GM12878 (cell line): Measurements from ENCODE around the gene SLC39A1. TPM values are rescaled to one million over a fixed set of nuclear protein-coding genes. Genes with fewer than 3 reads are reported as not detected.

ENCODE experiments used
- ATAC-seq: fragments of 200-7000 bp; cut with Tn5 transposase; 3 replicates; pipeline ENCODE4 v1.9.1; 2020; ENCODE audit warnings: mild to moderate bottlenecking, moderate library complexity
- BruUV-seq: library from RNA; stranded (reverse); fragments of 400-500 nt; replicated peaks from 2 replicates; lab custom pipeline; 2021; lab: Mats Ljungman, UMichigan
- CTCF ChIA-PET: fragments of 300-600 bp; sonication (Branson Sonifier 250); formaldehyde crosslinking; extraction: SDS; loops from one replicate; lab custom pipeline; 2021; ENCODE audit warnings: inconsistent platforms; lab: Yijun Ruan, JAX
- POLR2A ChIA-PET: fragments of 350-600 bp; formaldehyde crosslinking; extraction: SDS; loops from one replicate; lab custom pipeline; 2021; ENCODE audit warnings: inconsistent platforms; lab: Charles Lee
- RAD21 ChIA-PET: fragments of 300-600 bp; sonication (Branson Sonifier 250); formaldehyde crosslinking; loops from one replicate; lab custom pipeline; 2023; ENCODE audit warnings: antibody characterized with exemption; ENCODE audit not compliant: unreplicated experiment; lab: Charles Lee
- SMC1A ChIA-PET: fragments of 300-600 bp; sonication (Branson Sonifier 250); formaldehyde crosslinking; loops from one replicate; lab custom pipeline; 2023; ENCODE audit not compliant: unreplicated experiment, uncharacterized antibody; lab: Charles Lee
- DNase-seq: peaks from one replicate; pipeline ENCODE4 v3.0.0-alpha.2; 2011; ENCODE audit warnings: low read depth, low spot score
- FAIRE-seq: peaks from 3 replicates; lab custom pipeline; 2011; peaks lifted over from hg19 to GRCh38; lab: Jason Lieb, UNC
- H2AFZ ChIP-seq: 2 replicates; pipeline ENCODE4 v1.6.0; 2011; ENCODE audit warnings: low read depth, low read length, control low read depth; ENCODE audit not compliant: control insufficient read depth
- H3K27ac ChIP-seq: 2 replicates; pipeline ENCODE4 v1.5.1; 2011; ENCODE audit warnings: control low read depth; ENCODE audit not compliant: control insufficient read depth, insufficient read depth
- H3K27me3 ChIP-seq, 2 experiments: replicated peaks in 1 of 2; 2 replicates each; pipeline versions ENCODE4 v1.6.0 to v1.6.1; 2011; ENCODE audit warnings: low read length in 1 of 2; ENCODE audit not compliant: control insufficient read depth in 2 of 2, insufficient read depth in 2 of 2
- H3K36me3 ChIP-seq, 2 experiments: 2 replicates each; pipeline ENCODE4 v1.5.1; 2011; ENCODE audit warnings: low read length in 1 of 2; ENCODE audit not compliant: control insufficient read depth in 2 of 2, insufficient read depth in 2 of 2
- H3K4me1 ChIP-seq: 2 replicates; pipeline ENCODE4 v1.6.1; 2011; ENCODE audit warnings: mild to moderate bottlenecking, low read length, moderate library complexity, mixed read lengths; ENCODE audit not compliant: control insufficient read depth, insufficient read depth
- H3K4me2 ChIP-seq: 2 replicates; pipeline ENCODE4 v1.6.0; 2011; ENCODE audit warnings: control low read depth; ENCODE audit not compliant: control insufficient read depth, insufficient read depth
- H3K4me3 ChIP-seq: fragments of 200-600 bp; sonication (generic); 2 replicates; pipeline ENCODE4 v1.5.1; 2016
- H3K79me2 ChIP-seq: 2 replicates; pipeline ENCODE4 v1.6.0; 2011; ENCODE audit warnings: low read length; ENCODE audit not compliant: control insufficient read depth, insufficient read depth
- H3K9ac ChIP-seq: 2 replicates; pipeline ENCODE4 v1.8.0; 2011; ENCODE audit warnings: low read length, control low read depth, mixed read lengths; ENCODE audit not compliant: control insufficient read depth, insufficient read depth
- H3K9me3 ChIP-seq: replicated peaks from 3 replicates; pipeline ENCODE4 v1.5.1; 2011; ENCODE audit warnings: mild to moderate bottlenecking, low read length; ENCODE audit not compliant: control insufficient read depth, insufficient read depth
- H4K20me1 ChIP-seq: 2 replicates; pipeline ENCODE4 v1.6.0; 2011; ENCODE audit not compliant: control insufficient read depth, insufficient read depth
- BRCA1 ChIP-seq: IDR thresholded peaks from 2 replicates; pipeline ENCODE4 v1.6.1; 2011; ENCODE audit warnings: low read depth, low read length, improper control_type of control experiment
- CHD2 ChIP-seq: IDR thresholded peaks from 2 replicates; pipeline ENCODE4 v1.6.1; 2011; ENCODE audit warnings: low read depth, low read length, improper control_type of control experiment, borderline replicate concordance
- CREM ChIP-seq: IDR thresholded peaks from 2 replicates; pipeline ENCODE4 v1.6.1; 2014; ENCODE audit warnings: antibody characterized with exemption, low read depth
- PAX5 ChIP-seq: IDR thresholded peaks from 2 replicates; pipeline ENCODE4 v1.6.1; 2011; ENCODE audit warnings: low read depth, low read length, borderline replicate concordance
- STAT3 ChIP-seq: IDR thresholded peaks from 2 replicates; pipeline ENCODE4 v1.6.1; 2011; ENCODE audit warnings: low read depth, low read length, improper control_type of control experiment
- ZSCAN29 ChIP-seq: fragments of 450-650 bp; IDR thresholded peaks from 2 replicates; pipeline ENCODE4 v1.6.1; 2017; ENCODE audit warnings: mild to moderate bottlenecking, moderate library complexity
- WGBS: methylation state at CpG from one replicate; pipeline ENCODE4 v1.1.6; 2016; ENCODE audit warnings: low lambda C conversion rate; ENCODE audit not compliant: insufficient replicate concordance, insufficient coverage; ENCODE audit errors: missing lambda C conversion rate; 5-methylcytosine and 5-hydroxymethylcytosine counted together
- in situ Hi-C: fragments of 300-500 bp; cut with MboI; formaldehyde crosslinking; loops from 9 replicates; pipeline ENCODE4 v1.14.3; 2018; ENCODE audit warnings: mixed read lengths
- intact Hi-C: fragments of 100-400 bp; cut with micrococcal nuclease; formaldehyde crosslinking; loops from one replicate; pipeline ENCODE4 v1.14.2; 2022; ENCODE audit not compliant: unreplicated experiment
- polyA plus RNA-seq, 11 experiments: library from polyadenylated mRNA; depleted of rRNA in 4 of 11; unstranded in 6 of 11; stranded (reverse) in 5 of 11; fragments of >200 nt; fragmentation: Nextera tagmentation in 4 of 11; fragmentation: Illumina TruSeq in 1 of 11; extraction: Ambion mirVana in 4 of 11; extraction: Trizol in 1 of 11; gene quantifications; 1 replicate in 1 of 11; 2 replicates in 10 of 11; pipeline versions ENCODE4 v1.2.1 to v1.2.3, GENCODE V29; 2011 to 2016; ENCODE audit warnings: inconsistent platforms in 2 of 11, missing spikeins in 2 of 11, low read depth in 1 of 11
- total RNA-seq, 4 experiments: library from RNA; depleted of rRNA in 3 of 4; stranded (reverse); fragments of >200 nt in 3 of 4; fragmentation: Illumina TruSeq in 1 of 4; extraction: Trizol in 1 of 4; gene quantifications; 2 replicates each; pipeline versions ENCODE4 v1.2.1 to v1.2.3, GENCODE V29; 2013 to 2021
- TF ChIP-seq, protein P1 (sequence below): fragments of 450-650 bp; IDR thresholded peaks from 2 replicates; pipeline ENCODE4 v1.6.1; 2018; ENCODE audit warnings: borderline replicate concordance, mild to moderate bottlenecking; ENCODE audit not compliant: partially characterized antibody
- TF ChIP-seq, protein P2 (sequence below): fragments of 450-650 bp; IDR thresholded peaks from 2 replicates; pipeline ENCODE4 v1.6.1; 2017; ENCODE audit warnings: borderline replicate concordance

The SLC39A1 gene
- total and polyA plus RNA-seq, 10 of the 15 experiments (the other 5 are each of a cell fraction or from before 2014, with no cell fraction given): 8.8 to 98.6 (median 72.4) TPM

DNA sequence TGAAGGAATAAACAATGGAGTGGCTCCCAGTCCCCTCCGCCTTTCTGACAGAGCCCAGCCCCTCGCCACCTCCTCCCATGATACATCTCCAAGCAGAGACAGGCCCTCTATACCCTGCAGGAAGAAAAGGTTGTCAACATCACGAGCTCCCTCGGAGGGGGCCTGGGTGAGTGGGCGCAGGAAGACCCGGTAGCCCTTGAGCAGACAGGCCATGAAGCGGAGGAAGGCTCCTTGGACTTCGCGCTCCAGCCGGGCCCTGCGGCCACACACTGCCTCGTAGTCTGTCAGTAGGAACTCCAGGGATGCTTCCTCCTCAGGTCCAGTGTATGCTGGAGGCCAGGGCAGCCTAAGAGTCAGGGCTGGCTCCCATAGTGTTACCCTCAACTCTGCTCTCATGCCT, 23.9 kb downstream of the SLC39A1 start:
- no peaks in the 10 kb centered on the region for H3K27me3 ChIP-seq
- no peak for TF ChIP-seq CREM
- no peak for TF ChIP-seq BRCA1
- TF ChIP-seq, all 136 proteins: peak for 0
- Histone ChIP-seq H3K27ac (no peak overlapping the region), H3K4me3 (no peak overlapping the region), H3K9me3 (no peaks in the 10 kb centered on the region), H3K9ac (no peak overlapping the region), H3K79me2 (peaks cover 13% of the 10 kb centered on the region), H3K36me3 (peaks cover 22 to 27% of the 10 kb centered on the region in 2 experiments; a peak in 3 of 4 replicates), H4K20me1 (no peaks in the 10 kb centered on the region), H3K4me1 (peaks cover 6% of the 10 kb centered on the region), H3K4me2 (no peak overlapping the region), H2AFZ (no peak overlapping the region)
- ChIA-PET SMC1A (interaction anchor here (1.6 kb wide), 1 partner anchor 11 kb away, joined by 3 read pairs; no protein-coding TSS in a partner anchor), RAD21 (interaction anchor here (0.7 kb wide), 1 partner anchor 247 kb away, joined by 3 read pairs; no protein-coding TSS in a partner anchor), CTCF (interaction anchor here (1.9 kb wide), 1 partner anchor 143 kb away, joined by 4 read pairs; no protein-coding TSS in a partner anchor), POLR2A (interaction anchor here (1.0 kb wide), 1 partner anchor 29 kb away, joined by 3 read pairs; no protein-coding TSS in a partner anchor)
- ATAC-seq (no peak), FAIRE-seq (no peak), DNase-seq (no peak)
- no TSS peak for BruUV-seq
- intact Hi-C loops (no loop called here), in situ Hi-C loops (no loop called here)
- 97% methylated on average over 12 of the region's 12 CpGs for WGBS

DNA sequence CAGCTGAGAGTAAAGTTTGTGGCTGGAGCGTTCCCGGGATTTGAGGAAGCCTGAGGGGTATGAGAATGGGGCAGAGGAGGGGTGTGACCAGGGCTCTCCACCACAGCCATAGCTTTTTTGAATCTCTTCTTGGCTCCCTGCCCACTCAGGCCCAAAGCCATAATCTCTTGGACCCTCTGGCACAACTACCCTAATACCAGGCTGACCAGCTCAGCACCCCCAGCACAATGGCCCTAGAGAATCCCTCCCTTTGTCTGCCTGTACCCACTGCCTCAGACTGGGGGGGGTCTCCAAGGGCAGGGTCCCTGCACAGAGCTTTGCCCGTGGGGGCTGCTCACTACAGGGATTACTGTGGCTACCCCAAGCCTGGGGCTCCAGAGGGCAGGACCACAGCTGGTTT, 24.3 kb downstream of the SLC39A1 start:
- 100% methylated on average over 3 of the region's 3 CpGs for WGBS
- CTCF ChIA-PET: no interaction called here

More for the DNA sequence above, 24.3 kb downstream of the SLC39A1 start:
- Histone ChIP-seq H3K9me3 (no peaks in the 10 kb centered on the region), H4K20me1 (no peaks in the 10 kb centered on the region), H3K36me3 (peaks cover 22 to 27% of the 10 kb centered on the region in 2 experiments; a peak in 3 of 4 replicates), H3K27ac (no peak overlapping the region), H3K4me3 (no peak overlapping the region), H2AFZ (no peak overlapping the region), H3K79me2 (peaks cover 8% of the 10 kb centered on the region), H3K4me2 (no peak overlapping the region), H3K9ac (no peak overlapping the region), H3K4me1 (peaks cover 2% of the 10 kb centered on the region), H3K27me3 (no peaks in the 10 kb centered on the region)
- DNase-seq (no peak), FAIRE-seq (no peak), ATAC-seq (no peak)
- ChIA-PET POLR2A (no interaction called here), SMC1A (no interaction called here), RAD21 (no interaction called here)
- in situ Hi-C loops (no loop called here), intact Hi-C loops (no loop called here)
- TF ChIP-seq CHD2 (no peak), STAT3 (no peak), PAX5 (no peak), ZSCAN29 (no peak)
- TF ChIP-seq, protein P1, sequence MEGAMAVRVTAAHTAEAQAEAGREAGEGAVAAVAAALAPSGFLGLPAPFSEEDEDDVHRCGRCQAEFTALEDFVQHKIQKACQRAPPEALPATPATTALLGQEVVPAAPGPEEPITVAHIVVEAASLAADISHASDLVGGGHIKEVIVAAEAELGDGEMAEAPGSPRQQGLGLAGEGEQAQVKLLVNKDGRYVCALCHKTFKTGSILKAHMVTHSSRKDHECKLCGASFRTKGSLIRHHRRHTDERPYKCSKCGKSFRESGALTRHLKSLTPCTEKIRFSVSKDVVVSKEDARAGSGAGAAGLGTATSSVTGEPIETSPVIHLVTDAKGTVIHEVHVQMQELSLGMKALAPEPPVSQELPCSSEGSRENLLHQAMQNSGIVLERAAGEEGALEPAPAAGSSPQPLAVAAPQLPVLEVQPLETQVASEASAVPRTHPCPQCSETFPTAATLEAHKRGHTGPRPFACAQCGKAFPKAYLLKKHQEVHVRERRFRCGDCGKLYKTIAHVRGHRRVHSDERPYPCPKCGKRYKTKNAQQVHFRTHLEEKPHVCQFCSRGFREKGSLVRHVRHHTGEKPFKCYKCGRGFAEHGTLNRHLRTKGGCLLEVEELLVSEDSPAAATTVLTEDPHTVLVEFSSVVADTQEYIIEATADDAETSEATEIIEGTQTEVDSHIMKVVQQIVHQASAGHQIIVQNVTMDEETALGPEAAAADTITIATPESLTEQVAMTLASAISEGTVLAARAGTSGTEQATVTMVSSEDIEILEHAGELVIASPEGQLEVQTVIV: no peak
- TF ChIP-seq, protein P2, sequence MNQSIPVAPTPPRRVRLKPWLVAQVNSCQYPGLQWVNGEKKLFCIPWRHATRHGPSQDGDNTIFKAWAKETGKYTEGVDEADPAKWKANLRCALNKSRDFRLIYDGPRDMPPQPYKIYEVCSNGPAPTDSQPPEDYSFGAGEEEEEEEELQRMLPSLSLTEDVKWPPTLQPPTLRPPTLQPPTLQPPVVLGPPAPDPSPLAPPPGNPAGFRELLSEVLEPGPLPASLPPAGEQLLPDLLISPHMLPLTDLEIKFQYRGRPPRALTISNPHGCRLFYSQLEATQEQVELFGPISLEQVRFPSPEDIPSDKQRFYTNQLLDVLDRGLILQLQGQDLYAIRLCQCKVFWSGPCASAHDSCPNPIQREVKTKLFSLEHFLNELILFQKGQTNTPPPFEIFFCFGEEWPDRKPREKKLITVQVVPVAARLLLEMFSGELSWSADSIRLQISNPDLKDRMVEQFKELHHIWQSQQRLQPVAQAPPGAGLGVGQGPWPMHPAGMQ: no peak
- BruUV-seq: no TSS peak
